Right forelimb (tissue), 1 donor: ENCODE measurements around the gene RABGAP1L.

Source experiments
- DNase-seq: peaks from one replicate; pipeline ENCODE4 v3.0.0-alpha.2; 2018

Gene RABGAP1L

GRCh38 chr1:174726167-174726879 is 567.0 kb downstream of the RABGAP1L start:
- DNase-seq = no peak

- no peak for DNase-seq
Measured at GRCh38 chr1:174726880-174727585, 567.7 kb downstream of the RABGAP1L start.

DNA sequence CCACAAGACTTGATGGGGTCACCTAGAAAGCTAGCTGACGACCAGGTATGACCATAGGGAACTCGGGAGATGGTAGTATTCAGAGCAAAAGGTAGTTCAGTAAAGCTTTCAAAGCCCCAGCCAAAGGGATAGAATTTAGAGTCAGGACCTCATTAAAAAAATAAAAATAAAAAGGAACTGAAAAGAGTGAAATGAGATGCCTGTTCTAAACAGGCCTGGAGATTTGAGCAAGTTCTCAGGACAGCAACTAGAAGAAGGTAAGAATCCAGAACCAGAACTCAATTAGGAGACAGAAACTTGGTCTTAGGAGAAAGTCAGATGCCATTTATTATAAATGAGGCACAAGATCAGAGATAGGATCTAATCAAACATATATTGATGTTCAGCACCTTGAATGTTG is 575.0 kb downstream of the RABGAP1L start:
- no peak for DNase-seq

- no peak for DNase-seq
Measured at GRCh38 chr1:174736831-174737230, 577.5 kb downstream of the RABGAP1L start.

DNA sequence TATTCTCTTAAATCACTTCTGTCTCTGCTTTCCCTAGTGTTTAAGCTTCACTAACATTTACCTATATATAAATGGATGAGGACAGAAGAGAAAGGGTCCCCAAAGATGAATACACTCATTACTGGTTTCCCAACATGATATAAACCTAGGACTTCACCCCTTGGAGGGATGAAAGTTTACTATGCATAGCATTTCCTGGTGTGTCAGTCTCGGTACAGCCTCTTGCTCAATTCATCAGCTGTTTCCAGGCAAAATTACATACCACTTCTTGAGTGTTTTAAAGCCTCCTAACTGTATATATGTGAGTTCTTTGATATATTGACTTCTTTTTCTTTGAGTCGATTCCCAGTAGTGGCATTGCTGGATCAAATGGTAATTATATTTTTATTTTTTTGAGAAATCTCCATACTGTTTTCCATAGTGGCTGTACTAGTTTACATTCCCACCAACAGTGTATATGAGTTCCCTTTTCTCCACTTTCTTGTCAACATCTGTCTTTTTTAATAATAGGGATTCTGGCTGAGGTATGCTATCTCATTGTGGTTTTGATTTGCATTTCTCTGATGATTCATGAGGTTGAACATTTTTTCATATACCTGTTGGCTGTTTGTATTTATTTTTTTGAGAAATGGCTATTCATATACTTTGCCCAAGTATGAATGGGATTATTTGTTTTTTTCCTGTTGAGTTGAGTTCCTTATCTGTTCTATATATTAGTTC is 581.1 kb downstream of the RABGAP1L start:
- DNase-seq = no peak

- no peak for DNase-seq
Measured at GRCh38 chr1:174742805-174743653, 583.7 kb downstream of the RABGAP1L start.

DNA sequence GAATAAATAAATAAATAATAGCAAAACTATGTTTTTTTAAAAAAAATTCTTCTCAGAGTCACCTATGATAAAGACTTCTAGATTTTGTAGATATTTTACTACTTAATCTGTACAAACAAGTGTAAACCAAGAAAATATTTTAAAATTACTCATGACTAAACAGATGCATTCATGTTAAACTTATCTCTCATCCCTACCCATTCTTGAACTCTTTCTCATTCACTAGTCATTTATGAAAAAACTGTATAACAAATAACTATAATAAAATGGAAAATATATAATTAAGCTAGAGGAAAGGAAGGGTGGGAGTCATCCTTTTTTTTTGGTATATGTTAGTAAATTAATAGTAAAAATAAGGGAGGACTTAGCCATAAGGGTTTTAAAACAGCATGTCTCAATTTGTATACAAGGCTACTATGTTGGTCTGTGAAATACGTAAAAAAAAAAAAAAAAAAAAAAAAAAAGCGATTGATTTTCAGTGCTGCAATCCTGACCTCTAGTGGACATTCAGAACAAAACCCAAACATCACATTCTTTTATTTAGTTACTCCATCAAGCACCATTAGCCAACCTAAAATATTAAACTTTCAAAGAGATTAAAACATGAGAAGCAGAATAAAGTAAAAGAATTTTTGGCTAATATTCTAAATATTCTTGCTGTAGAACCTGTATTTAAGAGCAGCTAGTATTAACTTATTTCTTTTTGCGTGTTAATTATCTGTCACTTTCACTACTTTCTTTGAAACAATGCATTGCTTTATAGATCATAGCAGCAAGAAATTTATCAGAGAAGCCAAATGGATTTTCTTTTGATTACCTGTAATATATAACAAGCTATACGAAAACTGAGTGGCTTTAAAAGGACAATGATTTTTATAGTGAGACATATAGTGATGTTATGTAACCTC is 584.6 kb downstream of the RABGAP1L start:
- DNase-seq = no peak

DNA sequence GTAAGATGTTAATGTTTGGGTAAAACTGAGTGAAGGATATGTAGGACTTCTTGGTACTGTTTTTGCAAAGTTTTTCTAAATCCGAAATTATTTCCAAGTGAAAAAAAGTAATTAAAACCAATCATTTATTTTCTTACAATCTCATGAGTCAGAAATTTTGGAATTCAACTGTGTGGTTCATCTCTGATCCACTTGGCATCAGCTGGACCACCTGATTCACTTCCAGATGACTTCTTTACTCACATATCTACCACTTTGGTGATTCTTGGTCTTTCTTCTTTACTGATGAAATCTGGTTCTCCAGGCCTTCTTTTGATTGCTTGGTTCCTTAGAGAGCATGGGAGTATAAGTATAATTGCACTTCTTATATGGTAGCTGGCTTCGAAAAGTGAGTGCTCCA is 585.6 kb downstream of the RABGAP1L start:
- DNase-seq = no peak

DNA sequence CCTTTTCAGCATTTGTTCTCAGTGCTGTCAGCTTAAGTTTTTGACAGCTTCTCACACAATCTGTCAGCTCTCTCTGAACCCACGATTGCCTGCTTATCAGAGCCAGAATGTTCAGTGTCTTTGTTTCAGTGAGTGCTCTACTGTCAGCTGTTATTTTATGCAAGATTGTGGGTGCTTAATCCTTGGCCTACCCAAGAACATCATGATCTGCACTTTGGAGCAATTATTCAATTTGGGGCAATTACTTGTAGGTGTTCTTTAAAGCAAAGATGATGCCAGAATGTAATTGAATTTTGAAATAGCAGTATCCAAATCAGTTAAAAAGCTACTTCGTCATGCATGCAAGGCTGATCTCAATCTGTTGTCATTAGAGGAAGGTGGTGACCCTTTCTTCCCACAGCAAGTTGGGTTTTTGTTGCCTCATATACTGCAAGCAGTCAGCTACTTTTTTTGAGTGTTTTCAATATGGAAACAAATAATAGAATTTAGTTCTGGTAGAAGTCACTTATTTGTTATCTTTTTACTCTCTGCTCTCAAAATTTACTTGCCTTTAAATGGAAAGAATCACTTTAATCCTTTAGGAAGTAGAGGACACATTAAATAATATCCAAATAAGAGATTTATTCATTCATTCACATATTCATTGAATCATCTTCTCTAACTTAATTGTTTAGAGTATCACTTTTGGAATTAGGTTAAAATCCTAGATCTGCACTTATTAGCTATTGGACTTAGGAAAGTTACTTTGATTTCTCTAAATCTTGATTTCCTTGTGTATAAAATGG is 586.9 kb downstream of the RABGAP1L start:
- DNase-seq = no peak

DNA sequence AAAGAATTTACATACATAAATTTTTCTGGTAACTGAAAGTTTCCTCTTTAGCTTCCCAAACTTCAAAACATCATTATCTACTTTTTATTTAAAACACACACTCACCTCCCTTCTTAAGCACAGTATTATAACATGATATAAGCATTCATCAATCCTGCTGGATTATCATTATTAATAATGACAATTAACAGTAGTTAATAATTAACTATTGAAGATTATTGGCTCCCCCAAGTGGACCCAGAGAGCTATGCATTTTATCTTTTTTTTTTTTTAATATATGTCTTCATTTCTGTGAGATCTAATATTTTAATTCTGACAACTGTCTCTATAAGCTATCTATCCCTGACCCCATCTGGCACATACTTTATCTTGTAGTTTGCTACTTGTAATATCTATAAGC is 588.3 kb downstream of the RABGAP1L start:
- no peak for DNase-seq

- no peak for DNase-seq
Measured at GRCh38 chr1:174748586-174748985, 589.3 kb downstream of the RABGAP1L start.

DNA sequence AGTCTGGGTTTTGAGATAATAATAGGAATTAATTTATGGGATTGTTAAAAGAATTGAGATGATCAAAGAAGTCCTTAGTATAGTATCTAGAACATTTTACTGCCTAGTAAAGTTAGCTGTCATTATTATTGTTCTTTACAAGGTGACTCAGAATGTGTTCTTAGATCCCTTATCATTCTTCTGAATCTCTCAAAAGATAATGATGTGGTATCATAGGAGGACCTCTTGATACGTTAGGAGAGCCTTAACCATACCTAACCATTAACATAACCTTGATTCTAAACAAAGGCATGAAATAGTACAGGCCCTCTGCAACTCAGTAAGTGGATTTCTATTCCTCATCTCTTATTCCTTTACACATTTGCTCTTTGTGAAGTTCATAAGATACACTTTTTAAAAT is 593.8 kb downstream of the RABGAP1L start:
- no peak for DNase-seq

DNA sequence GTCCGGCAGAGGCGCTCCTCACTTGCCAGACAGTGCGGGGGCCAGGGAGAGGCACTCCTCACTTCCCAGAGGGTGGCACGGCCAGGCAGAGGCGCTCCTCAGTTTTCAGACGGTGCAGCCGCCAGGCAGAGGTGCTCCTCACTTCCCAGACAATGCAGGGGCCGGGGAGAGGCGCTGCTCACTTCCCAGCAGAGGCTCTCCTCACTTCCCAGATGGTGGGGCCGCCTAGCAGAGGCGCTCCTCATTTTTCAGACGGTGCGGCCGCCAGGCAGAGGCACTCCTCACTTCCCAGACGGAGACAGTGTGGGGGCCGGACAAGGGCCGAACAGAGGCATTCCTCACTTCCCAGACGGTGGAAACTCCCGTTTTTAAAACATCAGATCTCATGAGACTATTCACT is 602.0 kb downstream of the RABGAP1L start:
- peak; percentile 60 for DNase-seq

- DNase-seq = no peak
Measured at GRCh38 chr1:174761901-174762585, 602.7 kb downstream of the RABGAP1L start.

- DNase-seq = no peak
Measured at GRCh38 chr1:174764191-174764590, 604.9 kb downstream of the RABGAP1L start.

DNA sequence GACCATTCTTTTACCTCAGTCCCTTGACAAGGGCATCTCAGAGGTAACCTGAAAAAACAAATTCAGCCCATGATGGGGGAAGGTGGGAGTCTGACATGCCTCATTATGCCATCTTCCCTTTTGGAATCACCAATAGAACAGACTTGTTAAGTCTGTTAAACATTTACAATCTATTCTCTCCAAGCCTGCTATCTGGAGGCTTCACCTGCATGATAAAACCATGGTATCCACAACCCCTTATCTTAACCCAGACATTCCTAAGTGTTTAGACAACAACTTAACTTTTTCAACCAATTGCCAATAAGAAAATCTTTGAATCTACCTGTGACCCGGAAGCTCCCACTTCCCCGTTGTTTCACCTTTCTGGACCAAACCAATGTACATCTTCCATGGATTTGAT is 607.4 kb downstream of the RABGAP1L start:
- DNase-seq = no peak

GRCh38 chr1:174768516-174768915 is 609.2 kb downstream of the RABGAP1L start:
- DNase-seq = no peak

DNA sequence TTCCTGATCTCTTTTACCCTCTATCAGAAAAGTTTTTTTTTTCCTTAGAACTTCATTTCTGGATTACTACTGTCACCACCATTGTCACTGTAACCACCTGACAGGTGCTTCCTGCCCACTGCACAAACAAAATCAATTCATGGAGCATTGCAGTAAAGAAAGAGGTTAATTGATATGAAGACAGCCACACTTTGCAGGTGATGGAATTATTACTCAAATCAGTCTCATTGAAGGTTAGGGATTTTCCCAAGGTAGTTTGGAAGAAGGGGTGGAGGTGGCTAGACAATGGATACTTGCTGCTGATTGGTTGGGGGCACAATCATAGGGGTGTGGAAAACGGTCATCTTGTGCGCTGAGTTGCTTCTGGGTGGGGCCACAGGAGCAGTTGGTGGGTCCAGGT is 609.6 kb downstream of the RABGAP1L start:
- no peak for DNase-seq

GRCh38 chr1:174769961-174770549 is 610.7 kb downstream of the RABGAP1L start:
- DNase-seq = no peak

GRCh38 chr1:174775621-174776020 is 616.3 kb downstream of the RABGAP1L start:
- no peak for DNase-seq
